Activated T-cell treated with anti-CD3 and anti-CD28 coated beads for 1 hour (primary cell): ENCODE results near the gene REEP3.

ENCODE experiments used
- DNase-seq: peaks from one replicate; pipeline ENCODE4 v3.0.0-alpha.2; 2020; ENCODE audit warnings: low read depth

Gene REEP3

GRCh38 chr10:63588436-63589167 is 67.4 kb downstream of the REEP3 start:
- no peak for DNase-seq

- no peak for DNase-seq
These were observed 70.6 kb downstream of the REEP3 start for GRCh38 chr10:63591600-63592379.

- DNase-seq: no peak
These were observed 72.4 kb downstream of the REEP3 start for GRCh38 chr10:63593576-63593975.

- no peak for DNase-seq
These were observed 73.9 kb downstream of the REEP3 start for GRCh38 chr10:63595072-63595471.

GRCh38 chr10:63596924-63597323 is 75.7 kb downstream of the REEP3 start:
- DNase-seq: no peak

GRCh38 chr10:63600540-63600939 is 79.3 kb downstream of the REEP3 start:
- DNase-seq: no peak

GRCh38 chr10:63603709-63604445 is 82.7 kb downstream of the REEP3 start:
- no peak for DNase-seq

- no peak for DNase-seq
These were observed 84.2 kb downstream of the REEP3 start for GRCh38 chr10:63605197-63605967.

- no peak for DNase-seq
These were observed 87.3 kb downstream of the REEP3 start for GRCh38 chr10:63608511-63608910.

- DNase-seq: no peak
These were observed 89.9 kb downstream of the REEP3 start for GRCh38 chr10:63611078-63611477.

- no peak for DNase-seq
These were observed 93.2 kb downstream of the REEP3 start for GRCh38 chr10:63614371-63614891.

GRCh38 chr10:63618552-63618951 is 97.4 kb downstream of the REEP3 start:
- no peak for DNase-seq

GRCh38 chr10:63619426-63619825 is 98.2 kb downstream of the REEP3 start:
- DNase-seq: no peak

GRCh38 chr10:63622097-63622496 is 100.9 kb downstream of the REEP3 start:
- no peak for DNase-seq

GRCh38 chr10:63624701-63625100 is 103.5 kb downstream of the REEP3 start:
- no peak for DNase-seq

GRCh38 chr10:63627396-63627795 is 106.2 kb downstream of the REEP3 start:
- DNase-seq: no peak

GRCh38 chr10:63627881-63628296 is 106.7 kb downstream of the REEP3 start:
- no peak for DNase-seq

- no peak for DNase-seq
These were observed 107.5 kb downstream of the REEP3 start for GRCh38 chr10:63628526-63629362.

- peak; percentile 67 for DNase-seq
These were observed 108.3 kb downstream of the REEP3 start for GRCh38 chr10:63629363-63630084.
